Prostate gland (tissue), 2 donors: ENCODE data around the gene CTSW. TPM values are rescaled to one million over a fixed set of nuclear protein-coding genes. Genes with fewer than 3 reads are reported as not detected.
A peak's percentile ranks its signal among the peaks of the same experiment; 100 is the strongest.
"Not testable (repeated sequence)": the region's sequence is repeated elsewhere in the genome, so short reads cannot be mapped to it uniquely, and the experiment has no call there.

Experiments used
- DNase-seq: peaks from one replicate; pipeline ENCODE4 v3.0.0-alpha.2; 2019; ENCODE audit warnings: low spot score
- H3K27ac ChIP-seq, 2 donors: fragments of 200-600 bp; sonication (generic); 2 replicates each; pipeline ENCODE4 v1.5.1; 2017 to 2019
- H3K27me3 ChIP-seq: fragments of 200-600 bp; sonication (generic); replicated peaks from 2 replicates; pipeline ENCODE4 v1.5.1; 2019; ENCODE audit not compliant: insufficient read depth
- H3K36me3 ChIP-seq, 2 donors: fragments of 200-600 bp; sonication (generic); 1 replicate in 1 of 2; 2 replicates in 1 of 2; pipeline versions ENCODE4 v1.5.1 to v1.8.1; 2017 to 2019
- H3K4me1 ChIP-seq: fragments of 200-600 bp; sonication (generic); replicated peaks from 2 replicates; pipeline ENCODE4 v1.5.1; 2019
- H3K4me3 ChIP-seq, 2 donors: fragments of 200-600 bp; sonication (generic); 2 replicates each; pipeline ENCODE4 v1.5.1; 2017 to 2019
- H3K9me3 ChIP-seq: fragments of 200-600 bp; sonication (generic); 2 replicates; pipeline ENCODE4 v1.5.1; 2017
- POLR2A ChIP-seq: fragments of 450-650 bp; IDR thresholded peaks from one replicate; pipeline ENCODE4 v1.6.1; 2016; ENCODE audit warnings: antibody characterized with exemption, mild to moderate bottlenecking
- POLR2AphosphoS5 ChIP-seq: sonication (generic); formaldehyde crosslinking; IDR thresholded peaks from one replicate; pipeline ENCODE4 v1.6.1; 2017; ENCODE audit warnings: antibody characterized with exemption
- WGBS: methylation state at CpG from one replicate; pipeline ENCODE4 v1.1.5; 2018; 5-methylcytosine and 5-hydroxymethylcytosine counted together
- intact Hi-C: fragments of 100-400 bp; cut with DNase I; formaldehyde crosslinking; loops from one replicate; pipeline ENCODE4 v1.14.2; 2022
- total RNA-seq, 2 donors: library from RNA; depleted of rRNA; stranded (reverse); fragments of >200 nt; gene quantifications; one replicate each; pipeline ENCODE4 v1.1.0, GENCODE V29; 2016
- TF ChIP-seq, protein P1 (sequence below), 4 experiments: fragments of 200-600 bp in 2 of 4; fragments of 450-650 bp in 2 of 4; sonication (generic) in 2 of 4; IDR thresholded peaks; 1 replicate in 3 of 4; 2 replicates in 1 of 4; pipeline ENCODE4 v1.5.1; 2016 to 2019; ENCODE audit warnings: antibody characterized with exemption in 4 of 4, mild to moderate bottlenecking in 2 of 4, moderate library complexity in 2 of 4

CTSW gene, protein sequence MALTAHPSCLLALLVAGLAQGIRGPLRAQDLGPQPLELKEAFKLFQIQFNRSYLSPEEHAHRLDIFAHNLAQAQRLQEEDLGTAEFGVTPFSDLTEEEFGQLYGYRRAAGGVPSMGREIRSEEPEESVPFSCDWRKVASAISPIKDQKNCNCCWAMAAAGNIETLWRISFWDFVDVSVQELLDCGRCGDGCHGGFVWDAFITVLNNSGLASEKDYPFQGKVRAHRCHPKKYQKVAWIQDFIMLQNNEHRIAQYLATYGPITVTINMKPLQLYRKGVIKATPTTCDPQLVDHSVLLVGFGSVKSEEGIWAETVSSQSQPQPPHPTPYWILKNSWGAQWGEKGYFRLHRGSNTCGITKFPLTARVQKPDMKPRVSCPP
- 1 to 10 TPM; 1.3 to 1.8 TPM for total RNA-seq

DNA sequence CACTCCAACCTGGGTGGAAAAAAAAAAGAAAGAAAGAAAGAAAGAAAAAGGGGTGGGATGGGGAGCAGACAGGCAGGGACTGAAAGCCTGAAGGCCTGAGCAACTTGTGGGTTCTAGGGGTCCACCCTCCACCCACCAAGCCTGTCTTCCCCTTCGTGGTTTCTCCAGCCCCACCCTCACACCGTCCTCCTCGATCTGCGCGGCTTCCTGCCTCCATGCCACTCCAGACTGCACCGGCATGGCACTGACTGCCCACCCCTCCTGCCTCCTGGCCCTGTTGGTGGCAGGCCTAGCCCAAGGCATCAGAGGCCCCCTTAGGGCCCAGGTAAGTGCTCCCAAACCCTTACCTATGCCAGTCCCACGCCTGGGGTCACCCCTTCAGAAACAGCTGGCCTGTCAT, at the start of gene CTSW:
CTSW (plus strand) TSS at position 221 of the 400 bp plus-strand sequence; CDS start at position 239, 18 bp downstream.
- Histone ChIP-seq H3K27ac (no peak within 1 kb of the TSS), H3K36me3 (no peaks in the 10 kb centered on the region), H3K9me3 (no peaks in the 10 kb centered on the region), H3K4me1 (no peaks in the 10 kb centered on the region), H3K27me3 (no peaks in the 10 kb centered on the region), H3K4me3 (no peak within 1 kb of the TSS)
- 40% methylated on average over 7 of the region's 7 CpGs for WGBS
- DNase-seq, result no peak
- intact Hi-C loops, result no loop called here
- no peak for TF ChIP-seq POLR2AphosphoS5
- TF ChIP-seq, protein P1, sequence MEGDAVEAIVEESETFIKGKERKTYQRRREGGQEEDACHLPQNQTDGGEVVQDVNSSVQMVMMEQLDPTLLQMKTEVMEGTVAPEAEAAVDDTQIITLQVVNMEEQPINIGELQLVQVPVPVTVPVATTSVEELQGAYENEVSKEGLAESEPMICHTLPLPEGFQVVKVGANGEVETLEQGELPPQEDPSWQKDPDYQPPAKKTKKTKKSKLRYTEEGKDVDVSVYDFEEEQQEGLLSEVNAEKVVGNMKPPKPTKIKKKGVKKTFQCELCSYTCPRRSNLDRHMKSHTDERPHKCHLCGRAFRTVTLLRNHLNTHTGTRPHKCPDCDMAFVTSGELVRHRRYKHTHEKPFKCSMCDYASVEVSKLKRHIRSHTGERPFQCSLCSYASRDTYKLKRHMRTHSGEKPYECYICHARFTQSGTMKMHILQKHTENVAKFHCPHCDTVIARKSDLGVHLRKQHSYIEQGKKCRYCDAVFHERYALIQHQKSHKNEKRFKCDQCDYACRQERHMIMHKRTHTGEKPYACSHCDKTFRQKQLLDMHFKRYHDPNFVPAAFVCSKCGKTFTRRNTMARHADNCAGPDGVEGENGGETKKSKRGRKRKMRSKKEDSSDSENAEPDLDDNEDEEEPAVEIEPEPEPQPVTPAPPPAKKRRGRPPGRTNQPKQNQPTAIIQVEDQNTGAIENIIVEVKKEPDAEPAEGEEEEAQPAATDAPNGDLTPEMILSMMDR (IDR thresholded peaks at IDR 0.05), result no peak
- TF ChIP-seq POLR2A, result no peak

DNA sequence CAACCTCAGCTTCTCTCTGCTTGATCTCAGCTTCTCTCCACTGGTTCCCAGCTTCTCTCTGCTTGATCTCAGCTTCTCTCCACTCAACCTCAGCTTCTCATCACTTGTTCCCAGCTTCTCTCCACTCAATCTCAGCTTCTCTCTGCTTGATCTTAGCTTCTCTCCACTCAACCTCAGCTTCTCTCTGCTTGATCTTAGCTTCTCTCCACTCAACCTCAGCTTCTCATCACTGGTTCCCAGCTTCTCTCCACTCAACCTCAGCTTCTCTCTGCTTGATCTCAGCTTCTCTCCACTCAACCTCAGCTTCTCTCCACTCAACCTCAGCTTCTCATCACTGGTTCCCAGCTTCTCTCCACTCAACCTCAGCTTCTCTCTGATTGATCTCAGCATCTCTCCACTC, 47.4 kb upstream of the CTSW start:
- not testable (repeated sequence) for H3K27me3 ChIP-seq, H3K9me3 ChIP-seq, DNase-seq, H3K4me3 ChIP-seq, H3K4me1 ChIP-seq, H3K36me3 ChIP-seq, H3K27ac ChIP-seq
- intact Hi-C loops, result loop anchor here (5.0 kb wide), 1 partner anchor 125 kb away; no protein-coding TSS in a partner anchor

DNA sequence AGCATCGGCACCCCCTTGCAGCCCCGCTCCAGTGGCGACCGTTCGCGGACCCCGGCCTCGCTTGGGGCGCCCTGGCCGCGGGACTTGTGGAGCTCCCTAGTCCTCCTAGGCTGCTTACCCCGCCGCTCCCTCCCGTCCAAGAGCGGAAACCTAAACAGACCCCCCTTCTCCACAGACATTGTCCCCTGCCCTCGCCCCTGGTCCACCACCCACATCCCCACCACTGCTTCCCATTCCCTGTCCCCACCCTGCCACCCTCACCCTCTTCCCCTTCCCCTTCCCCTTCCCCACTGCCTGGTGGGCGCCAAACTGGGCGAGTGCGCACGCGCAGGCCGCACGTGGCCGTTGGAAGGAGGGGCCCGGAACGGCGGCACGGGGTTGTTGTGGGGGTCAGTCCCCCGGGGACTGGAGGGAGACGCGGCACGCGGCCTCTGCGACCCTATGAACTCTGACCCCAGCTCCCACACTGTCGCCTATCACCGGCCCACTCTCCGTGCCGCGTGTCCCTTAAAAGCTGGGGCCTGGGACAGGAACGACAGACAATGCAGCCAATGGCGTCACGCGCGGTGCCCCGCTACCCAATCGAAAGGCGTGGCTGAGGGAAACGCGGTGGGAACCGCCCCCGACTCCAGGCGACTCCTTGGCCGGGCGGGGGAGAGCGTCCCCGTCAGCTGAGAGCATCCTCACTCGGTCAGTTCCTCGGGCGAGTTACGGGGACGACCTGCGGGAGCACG, 46.2 kb upstream of the CTSW start, which contains the start of gene SNX32:
SNX32 (plus strand) TSS at position 667 of the 734 bp plus-strand sequence. CDS start 103 bp downstream, outside the sequence.
- H3K4me3 ChIP-seq, result peak within 1 kb of the TSS; percentile 43 to 49
- WGBS, result under 1% methylated on average over 59 of the region's 63 CpGs
- no peaks in the 10 kb centered on the region for H3K4me1 ChIP-seq
- no peaks in the 10 kb centered on the region for H3K9me3 ChIP-seq
- TF ChIP-seq, protein P1 (IDR thresholded peaks at IDR 0.05), result no peak
- TF ChIP-seq POLR2A (no peak), POLR2AphosphoS5 (peak; percentile 91)
- no peaks in the 10 kb centered on the region for H3K27me3 ChIP-seq
- H3K36me3 ChIP-seq, result no peaks in the 10 kb centered on the region
- no peak within 1 kb of the TSS for H3K27ac ChIP-seq
- intact Hi-C loops, result loop anchor here (5.0 kb wide), 1 partner anchor 126 kb away; no protein-coding TSS in a partner anchor
- peak; percentile 92 for DNase-seq

DNA sequence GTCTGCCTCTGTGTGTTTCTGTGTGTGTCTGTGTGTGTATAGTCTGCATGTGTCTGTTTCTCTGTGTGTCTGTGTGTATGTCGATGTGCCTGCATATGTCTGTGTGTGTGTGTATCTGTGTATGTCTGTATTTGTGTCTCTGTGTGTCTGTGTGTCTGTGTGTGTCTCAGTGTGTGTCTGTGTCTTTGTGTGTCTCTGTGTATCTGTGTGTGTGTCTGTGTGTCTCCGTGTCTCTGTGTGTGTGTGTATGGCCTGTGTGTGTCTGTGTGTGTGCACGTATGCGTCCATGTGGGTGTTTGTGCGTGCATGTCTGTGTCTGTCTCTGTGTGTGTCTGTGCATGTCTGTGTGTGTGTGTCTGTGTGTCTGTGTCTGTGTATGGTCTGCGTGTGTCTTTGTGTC, 45.4 kb upstream of the CTSW start:
- H3K4me1 ChIP-seq, result no peaks in the 10 kb centered on the region
- no peak for TF ChIP-seq POLR2A
- TF ChIP-seq, protein P1 (IDR thresholded peaks at IDR 0.05), result no peak
- no peaks in the 10 kb centered on the region for H3K9me3 ChIP-seq
- DNase-seq, result no peak
- peak overlapping the region; percentile 43 to 49 for H3K4me3 ChIP-seq
- no peaks in the 10 kb centered on the region for H3K27me3 ChIP-seq
- no peaks in the 10 kb centered on the region for H3K36me3 ChIP-seq
- H3K27ac ChIP-seq, result no peak overlapping the region
- 52% methylated on average over 6 of the region's 6 CpGs for WGBS
- intact Hi-C loops, result loop anchor here (5.0 kb wide), 1 partner anchor 127 kb away; no protein-coding TSS in a partner anchor

DNA sequence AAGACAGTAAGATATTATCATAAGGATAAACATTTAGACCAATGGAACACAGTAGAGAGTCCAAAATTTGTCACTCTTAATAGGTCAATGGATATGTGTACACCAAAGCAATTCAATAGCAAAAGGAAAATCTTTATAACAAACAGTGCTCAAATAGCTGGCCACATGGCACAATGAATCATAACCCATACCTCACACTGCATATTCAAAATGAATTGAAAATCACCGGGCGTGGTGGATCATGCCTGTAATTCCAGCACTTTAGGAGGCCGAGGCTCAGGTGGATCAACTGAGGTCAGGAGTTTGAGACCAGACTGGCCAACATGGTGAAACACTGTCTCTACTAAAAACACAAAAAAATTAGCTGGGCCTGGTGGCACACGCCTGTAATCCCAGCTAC, 37.5 kb upstream of the CTSW start:
- Histone ChIP-seq H3K27ac (no peak overlapping the region), H3K9me3 (no peaks in the 10 kb centered on the region), H3K36me3 (no peaks in the 10 kb centered on the region), H3K4me1 (no peaks in the 10 kb centered on the region), H3K27me3 (no peaks in the 10 kb centered on the region), H3K4me3 (no peak overlapping the region)
- WGBS, result 90% methylated on average over 4 of the region's 4 CpGs
- no peak for DNase-seq
- intact Hi-C loops, result no loop called here
- TF ChIP-seq, protein P1 (IDR thresholded peaks at IDR 0.05), result no peak
- TF ChIP-seq POLR2AphosphoS5, result no peak
